HepG2 (cell line): ENCODE results near the gene SLC6A6. TPM values are rescaled to one million over a fixed set of nuclear protein-coding genes. Genes with fewer than 3 reads are reported as not detected.

Source experiments
- JARID2 ChIP-seq: sonication (generic); formaldehyde crosslinking; IDR thresholded peaks from 2 replicates; pipeline ENCODE4 v1.8.1; 2023; ENCODE audit warnings: missing genetic modification reagents, inconsistent platforms; ENCODE audit not compliant: insufficient replicate concordance
- MYNN ChIP-seq: sonication (generic); formaldehyde crosslinking; IDR thresholded peaks from 2 replicates; pipeline ENCODE4 v1.4.0; 2020; ENCODE audit warnings: mild to moderate bottlenecking, low read depth, missing genetic modification reagents
- NCOA2 ChIP-seq: sonication (generic); formaldehyde crosslinking; IDR thresholded peaks from 2 replicates; pipeline ENCODE4 v1.8.0; 2022; ENCODE audit warnings: inconsistent platforms
- NFRKB ChIP-seq: fragments of 450-650 bp; IDR thresholded peaks from 2 replicates; pipeline ENCODE4 v1.6.1; 2017
- PAWR ChIP-seq: sonication (generic); formaldehyde crosslinking; IDR thresholded peaks from 2 replicates; pipeline ENCODE4 v1.4.0; 2020; ENCODE audit warnings: missing genetic modification reagents, mild to moderate bottlenecking, borderline replicate concordance
- TBX2 ChIP-seq: sonication (generic); formaldehyde crosslinking; IDR thresholded peaks from 2 replicates; pipeline ENCODE4 v1.5.0; 2020; ENCODE audit warnings: missing genetic modification reagents, mild to moderate bottlenecking, borderline replicate concordance
- ZNF276 ChIP-seq: sonication (generic); formaldehyde crosslinking; IDR thresholded peaks from 2 replicates; pipeline ENCODE4 v1.4.0; 2020; ENCODE audit warnings: mild to moderate bottlenecking, low read depth, missing genetic modification reagents
- ZNF740 ChIP-seq: sonication (generic); formaldehyde crosslinking; IDR thresholded peaks from 2 replicates; pipeline ENCODE4 v1.4.0; 2020; ENCODE audit warnings: missing genetic modification reagents
- polyA plus RNA-seq, 8 experiments: library from polyadenylated mRNA; depleted of rRNA in 3 of 8; stranded (reverse) in 7 of 8; unstranded in 1 of 8; fragments of >200 nt; fragmentation: Illumina TruSeq in 4 of 8; extraction: Trizol in 4 of 8; gene quantifications; 2 replicates each; pipeline versions ENCODE4 v1.2.1 to v1.2.3, GENCODE V29; 2011 to 2016; ENCODE audit warnings: low read depth in 4 of 8, missing spikeins in 1 of 8, mixed read lengths in 1 of 8; ENCODE audit not compliant: insufficient read depth in 1 of 8
- total RNA-seq, 5 experiments: library from RNA; depleted of rRNA; stranded (reverse); fragments of >200 nt; fragmentation: Illumina TruSeq; extraction: Trizol; gene quantifications; 2 replicates each; pipeline ENCODE4 v1.2.3, GENCODE V29; 2016; ENCODE audit warnings: low read depth in 1 of 5
- TF ChIP-seq, protein P1 (sequence below): sonication (generic); formaldehyde crosslinking; IDR thresholded peaks from 2 replicates; pipeline ENCODE4 v1.4.0; 2020; ENCODE audit warnings: missing genetic modification reagents, mild to moderate bottlenecking, borderline replicate concordance
- TF ChIP-seq, protein P2 (sequence below): IDR thresholded peaks from 2 replicates; pipeline ENCODE4 v1.6.1; 2018; ENCODE audit warnings: missing genetic modification reagents
- TF ChIP-seq, protein P3 (sequence below): sonication (generic); formaldehyde crosslinking; IDR thresholded peaks from 2 replicates; pipeline ENCODE4 v1.5.0; 2020; ENCODE audit warnings: missing genetic modification reagents, mild to moderate bottlenecking, borderline replicate concordance
- TF ChIP-seq, protein P4 (sequence below): IDR thresholded peaks from 2 replicates; pipeline ENCODE4 v1.6.1; 2016; ENCODE audit warnings: low read depth
- TF ChIP-seq, protein P5 (sequence below): IDR thresholded peaks from 2 replicates; pipeline ENCODE4 v1.6.1; 2016; ENCODE audit warnings: missing biosample characterization, missing genetic modification reagents, low read depth
- TF ChIP-seq, protein P6 (sequence below): sonication (generic); formaldehyde crosslinking; IDR thresholded peaks from 2 replicates; pipeline ENCODE4 v1.4.0; 2020; ENCODE audit warnings: missing genetic modification reagents

The SLC6A6 gene
- total and polyA plus RNA-seq, 2 of the 13 experiments (the other 11 are each of a cell fraction or from before 2014, with no cell fraction given) = 14.1 to 20.7 TPM

DNA sequence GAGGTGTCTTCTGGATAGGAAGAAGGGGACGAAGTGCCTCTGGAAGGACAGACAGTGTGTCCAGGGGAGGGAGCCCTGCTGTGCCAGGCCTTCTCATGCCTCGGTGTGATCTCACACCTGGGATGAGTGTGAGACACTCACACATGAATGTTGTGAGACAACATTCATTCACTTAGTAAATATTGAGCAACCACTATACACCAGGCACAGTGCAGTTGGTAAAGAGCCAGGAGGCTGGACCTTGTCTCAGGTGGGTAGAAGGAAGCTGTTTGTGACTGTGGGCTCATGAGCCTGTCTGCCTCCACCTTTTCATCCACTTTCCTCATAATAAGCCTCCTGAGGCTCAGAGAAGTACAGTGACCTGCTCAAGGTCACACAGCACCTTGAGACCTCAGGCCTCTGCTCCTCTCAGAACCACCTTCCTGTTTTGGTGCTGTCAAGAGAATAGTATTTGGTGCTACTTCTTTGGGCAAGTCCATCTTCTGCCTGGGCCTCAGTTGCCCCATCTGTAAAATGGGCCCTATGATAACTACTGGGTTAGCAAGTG, 20.9 kb downstream of the SLC6A6 start (continued):
- TF ChIP-seq, protein P1, sequence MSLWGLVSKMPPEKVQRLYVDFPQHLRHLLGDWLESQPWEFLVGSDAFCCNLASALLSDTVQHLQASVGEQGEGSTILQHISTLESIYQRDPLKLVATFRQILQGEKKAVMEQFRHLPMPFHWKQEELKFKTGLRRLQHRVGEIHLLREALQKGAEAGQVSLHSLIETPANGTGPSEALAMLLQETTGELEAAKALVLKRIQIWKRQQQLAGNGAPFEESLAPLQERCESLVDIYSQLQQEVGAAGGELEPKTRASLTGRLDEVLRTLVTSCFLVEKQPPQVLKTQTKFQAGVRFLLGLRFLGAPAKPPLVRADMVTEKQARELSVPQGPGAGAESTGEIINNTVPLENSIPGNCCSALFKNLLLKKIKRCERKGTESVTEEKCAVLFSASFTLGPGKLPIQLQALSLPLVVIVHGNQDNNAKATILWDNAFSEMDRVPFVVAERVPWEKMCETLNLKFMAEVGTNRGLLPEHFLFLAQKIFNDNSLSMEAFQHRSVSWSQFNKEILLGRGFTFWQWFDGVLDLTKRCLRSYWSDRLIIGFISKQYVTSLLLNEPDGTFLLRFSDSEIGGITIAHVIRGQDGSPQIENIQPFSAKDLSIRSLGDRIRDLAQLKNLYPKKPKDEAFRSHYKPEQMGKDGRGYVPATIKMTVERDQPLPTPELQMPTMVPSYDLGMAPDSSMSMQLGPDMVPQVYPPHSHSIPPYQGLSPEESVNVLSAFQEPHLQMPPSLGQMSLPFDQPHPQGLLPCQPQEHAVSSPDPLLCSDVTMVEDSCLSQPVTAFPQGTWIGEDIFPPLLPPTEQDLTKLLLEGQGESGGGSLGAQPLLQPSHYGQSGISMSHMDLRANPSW (CRISPR knock-in tag) = no peak
- TF ChIP-seq MYNN (CRISPR knock-in tag) (no peak), ZNF740 (CRISPR knock-in tag) (no peak), NFRKB (no peak), PAWR (CRISPR knock-in tag) (no peak), NCOA2 (peak; percentile 45; the same call in 1 of the 2 replicates), JARID2 (CRISPR knock-in tag) (no peak), ZNF276 (peak; percentile 71; the same call in 1 of the 2 replicates), TBX2 (CRISPR knock-in tag) (peak; percentile 95)
- TF ChIP-seq, protein P2, sequence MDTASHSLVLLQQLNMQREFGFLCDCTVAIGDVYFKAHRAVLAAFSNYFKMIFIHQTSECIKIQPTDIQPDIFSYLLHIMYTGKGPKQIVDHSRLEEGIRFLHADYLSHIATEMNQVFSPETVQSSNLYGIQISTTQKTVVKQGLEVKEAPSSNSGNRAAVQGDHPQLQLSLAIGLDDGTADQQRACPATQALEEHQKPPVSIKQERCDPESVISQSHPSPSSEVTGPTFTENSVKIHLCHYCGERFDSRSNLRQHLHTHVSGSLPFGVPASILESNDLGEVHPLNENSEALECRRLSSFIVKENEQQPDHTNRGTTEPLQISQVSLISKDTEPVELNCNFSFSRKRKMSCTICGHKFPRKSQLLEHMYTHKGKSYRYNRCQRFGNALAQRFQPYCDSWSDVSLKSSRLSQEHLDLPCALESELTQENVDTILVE = no peak
- TF ChIP-seq, protein P3, sequence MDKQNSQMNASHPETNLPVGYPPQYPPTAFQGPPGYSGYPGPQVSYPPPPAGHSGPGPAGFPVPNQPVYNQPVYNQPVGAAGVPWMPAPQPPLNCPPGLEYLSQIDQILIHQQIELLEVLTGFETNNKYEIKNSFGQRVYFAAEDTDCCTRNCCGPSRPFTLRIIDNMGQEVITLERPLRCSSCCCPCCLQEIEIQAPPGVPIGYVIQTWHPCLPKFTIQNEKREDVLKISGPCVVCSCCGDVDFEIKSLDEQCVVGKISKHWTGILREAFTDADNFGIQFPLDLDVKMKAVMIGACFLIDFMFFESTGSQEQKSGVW (CRISPR knock-in tag) = no peak
- TF ChIP-seq, protein P4, sequence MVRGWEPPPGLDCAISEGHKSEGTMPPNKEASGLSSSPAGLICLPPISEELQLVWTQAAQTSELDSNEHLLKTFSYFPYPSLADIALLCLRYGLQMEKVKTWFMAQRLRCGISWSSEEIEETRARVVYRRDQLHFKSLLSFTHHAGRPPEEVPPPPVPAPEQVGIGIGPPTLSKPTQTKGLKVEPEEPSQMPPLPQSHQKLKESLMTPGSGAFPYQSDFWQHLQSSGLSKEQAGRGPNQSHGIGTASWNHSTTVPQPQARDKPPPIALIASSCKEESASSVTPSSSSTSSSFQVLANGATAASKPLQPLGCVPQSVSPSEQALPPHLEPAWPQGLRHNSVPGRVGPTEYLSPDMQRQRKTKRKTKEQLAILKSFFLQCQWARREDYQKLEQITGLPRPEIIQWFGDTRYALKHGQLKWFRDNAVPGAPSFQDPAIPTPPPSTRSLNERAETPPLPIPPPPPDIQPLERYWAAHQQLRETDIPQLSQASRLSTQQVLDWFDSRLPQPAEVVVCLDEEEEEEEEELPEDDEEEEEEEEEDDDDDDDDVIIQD (CRISPR knock-in tag) = no peak
- TF ChIP-seq, protein P5, sequence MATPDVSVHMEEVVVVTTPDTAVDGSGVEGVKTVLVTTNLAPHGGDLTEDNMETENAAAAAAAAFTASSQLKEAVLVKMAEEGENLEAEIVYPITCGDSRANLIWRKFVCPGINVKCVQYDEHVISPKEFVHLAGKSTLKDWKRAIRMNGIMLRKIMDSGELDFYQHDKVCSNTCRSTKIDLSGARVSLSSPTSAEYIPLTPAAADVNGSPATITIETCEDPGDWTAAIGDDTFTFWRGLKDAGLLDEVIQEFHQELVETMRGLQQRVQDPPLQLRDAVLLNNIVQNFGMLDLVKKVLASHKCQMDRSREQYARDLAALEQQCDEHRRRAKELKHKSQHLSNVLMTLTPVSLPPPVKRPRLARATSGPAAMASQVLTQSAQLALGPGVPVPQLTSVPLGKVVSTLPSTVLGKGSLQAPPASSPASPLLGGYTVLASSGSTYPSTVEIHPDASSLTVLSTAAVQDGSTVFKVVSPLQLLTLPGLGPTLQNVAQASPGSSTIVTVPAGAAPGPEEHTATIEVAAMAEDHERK = no peak
- TF ChIP-seq, protein P6, sequence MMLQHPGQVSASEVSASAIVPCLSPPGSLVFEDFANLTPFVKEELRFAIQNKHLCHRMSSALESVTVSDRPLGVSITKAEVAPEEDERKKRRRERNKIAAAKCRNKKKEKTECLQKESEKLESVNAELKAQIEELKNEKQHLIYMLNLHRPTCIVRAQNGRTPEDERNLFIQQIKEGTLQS (CRISPR knock-in tag) = no peak
